GM12874 (cell line): ENCODE measurements around the gene SPAG16.

ENCODE experiments used
- TF ChIP-seq, protein P1 (sequence below): IDR thresholded peaks from 2 replicates; pipeline ENCODE4 v1.5.1; 2011; ENCODE audit warnings: low read depth, mild to moderate bottlenecking, control low read depth, low read length, moderate library complexity; ENCODE audit not compliant: insufficient read depth

Gene SPAG16

GRCh38 chr2:213419980-213420379 is 135.7 kb downstream of the SPAG16 start:
- TF ChIP-seq, protein P1, sequence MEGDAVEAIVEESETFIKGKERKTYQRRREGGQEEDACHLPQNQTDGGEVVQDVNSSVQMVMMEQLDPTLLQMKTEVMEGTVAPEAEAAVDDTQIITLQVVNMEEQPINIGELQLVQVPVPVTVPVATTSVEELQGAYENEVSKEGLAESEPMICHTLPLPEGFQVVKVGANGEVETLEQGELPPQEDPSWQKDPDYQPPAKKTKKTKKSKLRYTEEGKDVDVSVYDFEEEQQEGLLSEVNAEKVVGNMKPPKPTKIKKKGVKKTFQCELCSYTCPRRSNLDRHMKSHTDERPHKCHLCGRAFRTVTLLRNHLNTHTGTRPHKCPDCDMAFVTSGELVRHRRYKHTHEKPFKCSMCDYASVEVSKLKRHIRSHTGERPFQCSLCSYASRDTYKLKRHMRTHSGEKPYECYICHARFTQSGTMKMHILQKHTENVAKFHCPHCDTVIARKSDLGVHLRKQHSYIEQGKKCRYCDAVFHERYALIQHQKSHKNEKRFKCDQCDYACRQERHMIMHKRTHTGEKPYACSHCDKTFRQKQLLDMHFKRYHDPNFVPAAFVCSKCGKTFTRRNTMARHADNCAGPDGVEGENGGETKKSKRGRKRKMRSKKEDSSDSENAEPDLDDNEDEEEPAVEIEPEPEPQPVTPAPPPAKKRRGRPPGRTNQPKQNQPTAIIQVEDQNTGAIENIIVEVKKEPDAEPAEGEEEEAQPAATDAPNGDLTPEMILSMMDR, result no peak

GRCh38 chr2:213420828-213421385 is 136.6 kb downstream of the SPAG16 start:
- TF ChIP-seq, protein P1, result no peak

GRCh38 chr2:213422211-213422610 is 137.9 kb downstream of the SPAG16 start:
- TF ChIP-seq, protein P1, result no peak

DNA sequence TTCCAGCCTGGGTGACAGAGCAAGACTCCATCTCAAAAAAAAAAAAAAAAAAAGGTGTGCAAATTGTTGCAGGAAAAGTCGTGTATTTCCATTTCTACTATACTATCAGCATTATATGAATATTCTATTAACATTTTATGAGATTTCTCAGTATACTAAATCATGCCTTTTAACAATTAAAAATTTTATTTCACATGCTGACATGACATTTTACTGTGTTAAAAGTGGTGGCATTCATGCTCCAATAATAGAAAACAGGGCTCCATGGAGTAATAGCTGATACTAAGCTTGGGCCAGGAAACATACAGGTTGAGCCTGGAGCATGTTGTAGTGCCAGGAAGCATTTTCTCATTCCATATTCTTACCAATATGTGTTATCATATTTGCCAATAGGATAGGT is 141.4 kb downstream of the SPAG16 start:
- TF ChIP-seq, protein P1, result no peak

GRCh38 chr2:213429516-213429915 is 145.3 kb downstream of the SPAG16 start:
- TF ChIP-seq, protein P1, result no peak

DNA sequence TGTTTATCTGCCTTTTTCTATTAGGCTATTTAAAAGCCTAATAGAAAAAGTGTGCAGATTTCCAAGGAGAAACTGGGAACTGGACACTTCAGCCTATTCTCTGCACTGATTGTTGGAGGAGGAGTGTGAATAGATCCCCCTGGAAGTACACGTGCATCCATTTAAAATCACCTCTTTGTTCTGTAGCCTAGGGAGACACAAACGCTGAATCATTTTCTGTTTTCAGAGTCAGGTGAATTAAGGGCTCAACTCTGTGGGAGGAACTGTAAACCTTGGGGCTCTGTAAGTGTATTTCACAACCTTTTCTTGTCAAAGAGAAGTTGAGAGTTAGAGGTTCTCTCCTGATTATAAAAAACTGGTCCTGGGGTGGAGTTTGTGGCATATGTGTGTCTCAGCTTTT is 159.7 kb downstream of the SPAG16 start:
- TF ChIP-seq, protein P1, result no peak

DNA sequence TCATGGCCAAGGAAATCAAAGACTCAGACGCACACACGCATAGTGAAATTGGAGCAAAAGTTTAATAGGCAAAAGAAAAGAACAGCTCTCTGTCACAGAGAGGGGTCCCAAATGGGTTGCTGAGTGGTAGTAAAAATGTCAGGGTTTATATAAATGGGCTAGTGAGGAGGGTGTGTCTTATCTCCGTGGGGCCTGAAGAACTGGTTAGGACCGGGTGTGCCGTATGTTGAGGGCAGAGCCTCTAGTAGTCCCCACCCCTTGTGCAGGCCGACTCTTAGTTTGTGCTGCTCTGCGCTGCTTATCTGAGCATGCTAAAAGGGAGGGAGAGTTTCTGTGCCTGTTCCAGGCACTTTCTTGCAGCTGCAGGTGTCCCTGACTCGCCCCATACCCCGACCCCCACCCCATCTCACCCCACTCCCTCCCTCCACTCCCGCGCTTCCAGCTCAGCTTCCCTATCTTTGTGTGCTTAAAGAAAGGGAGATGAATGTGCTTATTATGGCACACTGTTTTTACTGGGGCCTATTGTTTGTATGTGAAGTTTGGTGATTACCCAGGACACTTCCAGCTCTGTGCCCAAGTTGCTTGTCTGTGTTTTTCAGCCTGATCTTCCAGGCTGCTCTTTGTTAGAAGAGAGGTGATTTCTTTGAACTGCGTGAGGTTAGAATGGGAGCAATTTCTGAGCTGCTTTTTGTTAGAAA is 167.4 kb downstream of the SPAG16 start:
- TF ChIP-seq, protein P1, result no peak
